GM23338 (cell line): ENCODE measurements around the gene GPR183. TPM values are rescaled to one million over a fixed set of nuclear protein-coding genes. Genes with fewer than 3 reads are reported as not detected.

ENCODE experiments used
- ATAC-seq: fragments of 200-7000 bp; cut with Tn5 transposase; 3 replicates; pipeline ENCODE4 v1.9.1; 2020
- DNase-seq: peaks from one replicate; pipeline ENCODE4 v3.0.0-alpha.2; 2015; ENCODE audit warnings: low spot score
- H2AFZ ChIP-seq: fragments of 200-600 bp; sonication (generic); 2 replicates; pipeline ENCODE4 v1.8.0; 2016; ENCODE audit warnings: antibody characterized with exemption, mild to moderate bottlenecking, moderate library complexity
- H3F3A ChIP-seq: fragments of 200-600 bp; sonication (generic); replicated peaks from 2 replicates; pipeline ENCODE4 v1.8.0; 2017; ENCODE audit warnings: antibody characterized with exemption, mixed run types, low read depth
- H3K27ac ChIP-seq: fragments of 200-600 bp; sonication (generic); 2 replicates; pipeline ENCODE4 v1.6.1; 2016; ENCODE audit warnings: low read depth
- H3K27me3 ChIP-seq: fragments of 200-600 bp; sonication (generic); 2 replicates; pipeline ENCODE4 v1.8.0; 2016; ENCODE audit warnings: mild to moderate bottlenecking, mixed run types, moderate library complexity; ENCODE audit not compliant: insufficient read depth
- H3K36me3 ChIP-seq: fragments of 200-600 bp; sonication (generic); 2 replicates; pipeline ENCODE4 v1.8.0; 2016; ENCODE audit warnings: mild to moderate bottlenecking; ENCODE audit not compliant: insufficient read depth
- H3K4me1 ChIP-seq: fragments of 200-600 bp; sonication (generic); 2 replicates; pipeline ENCODE4 v1.8.0; 2016; ENCODE audit warnings: mild to moderate bottlenecking, moderate library complexity; ENCODE audit not compliant: insufficient read depth
- H3K4me2 ChIP-seq: fragments of 200-600 bp; sonication (generic); 2 replicates; pipeline ENCODE4 v1.7.1; 2017; ENCODE audit warnings: mixed run types
- H3K4me3 ChIP-seq: fragments of 200-600 bp; sonication (generic); 2 replicates; pipeline ENCODE4 v1.6.1; 2016; ENCODE audit warnings: mixed run types
- H3K79me2 ChIP-seq: fragments of 200-600 bp; sonication (generic); replicated peaks from 2 replicates; pipeline ENCODE4 v1.8.0; 2017; ENCODE audit warnings: mild to moderate bottlenecking; ENCODE audit not compliant: insufficient read depth
- H3K9me2 ChIP-seq: fragments of 200-600 bp; sonication (generic); 2 replicates; pipeline ENCODE4 v1.8.0; 2017; ENCODE audit not compliant: insufficient read depth
- H4K20me1 ChIP-seq: fragments of 200-600 bp; sonication (generic); replicated peaks from 2 replicates; pipeline ENCODE4 v1.8.0; 2017; ENCODE audit warnings: mild to moderate bottlenecking; ENCODE audit not compliant: insufficient read depth
- H3K27ac Mint-ChIP-seq: 2 replicates; pipeline ENCODE4 v1.8.0; 2020; ENCODE audit warnings: inconsistent platforms, mild to moderate bottlenecking, moderate library complexity, mixed read lengths
- H3K27me3 Mint-ChIP-seq: 3 replicates; pipeline ENCODE4 v1.8.0; 2022; ENCODE audit warnings: low read depth, mild to moderate bottlenecking, moderate library complexity, mixed read lengths, inconsistent platforms; ENCODE audit not compliant: insufficient read depth, poor library complexity
- H3K36me3 Mint-ChIP-seq: 3 replicates; pipeline ENCODE4 v1.8.0; 2021; ENCODE audit warnings: low read depth, mild to moderate bottlenecking, inconsistent platforms, moderate library complexity, mixed read lengths
- H3K4me1 Mint-ChIP-seq: 3 replicates; pipeline ENCODE4 v1.8.0; 2020; ENCODE audit warnings: mild to moderate bottlenecking, inconsistent platforms, mixed read lengths
- H3K4me3 Mint-ChIP-seq: 3 replicates; pipeline ENCODE4 v1.8.0; 2021; ENCODE audit warnings: moderate library complexity, mild to moderate bottlenecking, inconsistent platforms, mixed read lengths
- H3K9me3 Mint-ChIP-seq: 3 replicates; pipeline ENCODE4 v1.8.0; 2020; ENCODE audit warnings: moderate library complexity, mild to moderate bottlenecking, inconsistent platforms, mixed read lengths
- CREB1 ChIP-seq: fragments of 250-450 bp; sonication (Bioruptor Pico); IDR thresholded peaks from 2 replicates; pipeline ENCODE4 v1.5.0; 2020; ENCODE audit warnings: low read depth, mild to moderate bottlenecking, moderate library complexity
- EZH2 ChIP-seq: fragments of 200-600 bp; sonication (generic); IDR thresholded peaks from one replicate; pipeline ENCODE4 v1.8.0; 2017; ENCODE audit warnings: antibody characterized with exemption, mild to moderate bottlenecking, low read depth; ENCODE audit not compliant: unreplicated experiment
- EZH2phosphoT487 ChIP-seq: fragments of 200-600 bp; sonication (generic); IDR thresholded peaks from one replicate; pipeline ENCODE4 v1.8.1; 2018; ENCODE audit warnings: antibody characterized with exemption; ENCODE audit not compliant: unreplicated experiment
- JUNB ChIP-seq: IDR thresholded peaks from one replicate; pipeline ENCODE4 v1.6.1; 2016; ENCODE audit warnings: antibody characterized with exemption; ENCODE audit not compliant: unreplicated experiment
- NANOG ChIP-seq: IDR thresholded peaks from 2 replicates; pipeline ENCODE4 v1.6.1; 2016; ENCODE audit warnings: antibody characterized with exemption, borderline replicate concordance
- POLR2AphosphoS5 ChIP-seq: IDR thresholded peaks from 2 replicates; pipeline ENCODE4 v1.6.1; 2016; ENCODE audit warnings: antibody characterized with exemption, low read depth
- STAT1 ChIP-seq: IDR thresholded peaks from one replicate; pipeline ENCODE4 v1.6.1; 2016; ENCODE audit warnings: antibody characterized with exemption; ENCODE audit not compliant: unreplicated experiment
- ZNF114 ChIP-seq: fragments of 250-450 bp; sonication (Bioruptor Pico); IDR thresholded peaks from 2 replicates; pipeline ENCODE4 v1.5.0; 2020; ENCODE audit warnings: mild to moderate bottlenecking, moderate library complexity
- ZNF331 ChIP-seq: fragments of 250-450 bp; sonication (Bioruptor Pico); IDR thresholded peaks from 2 replicates; pipeline ENCODE4 v1.5.0; 2020; ENCODE audit warnings: low read depth, mild to moderate bottlenecking, moderate library complexity
- polyA plus RNA-seq: library from polyadenylated mRNA; unstranded; fragments of >200 nt; fragmentation: Nextera tagmentation; extraction: Ambion mirVana; gene quantifications from 2 replicates; pipeline ENCODE4 v1.2.1, GENCODE V29; 2016
- total RNA-seq: library from RNA; depleted of rRNA; stranded (reverse); fragments of >200 nt; shearing (Covaris generic); gene quantifications from 2 replicates; pipeline ENCODE4 v1.2.3, GENCODE V29; 2014
- TF ChIP-seq, protein P1 (sequence below): IDR thresholded peaks from 2 replicates; pipeline ENCODE4 v1.6.1; 2016; ENCODE audit warnings: antibody characterized with exemption
- TF ChIP-seq, protein P2 (sequence below): fragments of 250-450 bp; sonication (Bioruptor Pico); IDR thresholded peaks from 2 replicates; pipeline ENCODE4 v1.5.0; 2020; ENCODE audit warnings: mild to moderate bottlenecking, moderate library complexity
- TF ChIP-seq, protein P3 (sequence below), 2 experiments: fragments of 200-600 bp in 1 of 2; sonication (generic) in 1 of 2; conservative IDR thresholded peaks; 2 replicates each; pipeline versions ENCODE4 v1.5.1 to v1.6.1; 2016 to 2017; ENCODE audit warnings: antibody characterized with exemption in 2 of 2, low read depth in 2 of 2, mild to moderate bottlenecking in 2 of 2, moderate library complexity in 1 of 2
- TF ChIP-seq, protein P4 (sequence below): IDR thresholded peaks from one replicate; pipeline ENCODE4 v1.6.1; 2018; ENCODE audit warnings: antibody characterized with exemption; ENCODE audit not compliant: unreplicated experiment

GPR183 gene
- total and polyA plus RNA-seq, 2 experiments from 2014 or later: 0.78 TPM; not detected in 1

DNA sequence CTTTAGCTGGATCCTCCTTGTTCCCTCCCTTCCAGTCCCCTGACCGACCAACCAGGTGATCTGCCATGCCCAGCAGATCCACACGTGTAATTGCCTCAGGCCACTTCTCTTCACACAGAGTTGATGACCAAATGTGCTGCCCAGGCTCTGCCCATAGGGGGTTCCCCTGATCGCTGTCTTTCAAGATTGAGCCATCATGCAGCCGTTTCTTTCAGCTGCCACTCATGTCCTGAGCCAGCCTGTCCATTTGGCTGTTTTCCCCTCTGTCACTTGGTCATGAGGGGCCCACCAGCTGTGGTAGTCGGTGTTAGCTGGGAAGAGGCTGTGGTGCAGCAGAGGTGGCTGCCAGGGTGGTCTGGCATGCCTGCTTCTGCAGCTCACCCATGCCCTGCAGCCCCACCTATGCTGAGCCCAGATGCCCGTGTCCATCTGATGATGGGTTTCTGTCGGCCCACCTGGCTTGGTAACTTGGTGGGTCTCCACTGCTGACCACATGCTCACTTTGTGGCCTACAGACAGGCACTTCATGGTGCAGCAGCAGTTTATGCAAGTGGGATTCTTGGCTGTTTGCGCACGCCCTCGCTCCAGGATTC is 35.6 kb upstream of the GPR183 start:
- H3K27ac Mint-ChIP-seq: no peak overlapping the region
- DNase-seq (no peak), ATAC-seq (no peak)
- H3K36me3 ChIP-seq: peaks cover 14% of the 10 kb centered on the region; the same call in 1 of the 2 replicates
- H3K4me3 Mint-ChIP-seq: no peak overlapping the region
- no peaks in the 10 kb centered on the region for H3K4me1 ChIP-seq
- no peaks in the 10 kb centered on the region for H3K27me3 ChIP-seq
- no peak for TF ChIP-seq CREB1 (CRISPR knock-in tag)
- TF ChIP-seq, protein P1, sequence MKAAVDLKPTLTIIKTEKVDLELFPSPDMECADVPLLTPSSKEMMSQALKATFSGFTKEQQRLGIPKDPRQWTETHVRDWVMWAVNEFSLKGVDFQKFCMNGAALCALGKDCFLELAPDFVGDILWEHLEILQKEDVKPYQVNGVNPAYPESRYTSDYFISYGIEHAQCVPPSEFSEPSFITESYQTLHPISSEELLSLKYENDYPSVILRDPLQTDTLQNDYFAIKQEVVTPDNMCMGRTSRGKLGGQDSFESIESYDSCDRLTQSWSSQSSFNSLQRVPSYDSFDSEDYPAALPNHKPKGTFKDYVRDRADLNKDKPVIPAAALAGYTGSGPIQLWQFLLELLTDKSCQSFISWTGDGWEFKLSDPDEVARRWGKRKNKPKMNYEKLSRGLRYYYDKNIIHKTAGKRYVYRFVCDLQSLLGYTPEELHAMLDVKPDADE: no peak
- TF ChIP-seq JUNB: no peak
- TF ChIP-seq STAT1: no peak
- TF ChIP-seq, protein P2, sequence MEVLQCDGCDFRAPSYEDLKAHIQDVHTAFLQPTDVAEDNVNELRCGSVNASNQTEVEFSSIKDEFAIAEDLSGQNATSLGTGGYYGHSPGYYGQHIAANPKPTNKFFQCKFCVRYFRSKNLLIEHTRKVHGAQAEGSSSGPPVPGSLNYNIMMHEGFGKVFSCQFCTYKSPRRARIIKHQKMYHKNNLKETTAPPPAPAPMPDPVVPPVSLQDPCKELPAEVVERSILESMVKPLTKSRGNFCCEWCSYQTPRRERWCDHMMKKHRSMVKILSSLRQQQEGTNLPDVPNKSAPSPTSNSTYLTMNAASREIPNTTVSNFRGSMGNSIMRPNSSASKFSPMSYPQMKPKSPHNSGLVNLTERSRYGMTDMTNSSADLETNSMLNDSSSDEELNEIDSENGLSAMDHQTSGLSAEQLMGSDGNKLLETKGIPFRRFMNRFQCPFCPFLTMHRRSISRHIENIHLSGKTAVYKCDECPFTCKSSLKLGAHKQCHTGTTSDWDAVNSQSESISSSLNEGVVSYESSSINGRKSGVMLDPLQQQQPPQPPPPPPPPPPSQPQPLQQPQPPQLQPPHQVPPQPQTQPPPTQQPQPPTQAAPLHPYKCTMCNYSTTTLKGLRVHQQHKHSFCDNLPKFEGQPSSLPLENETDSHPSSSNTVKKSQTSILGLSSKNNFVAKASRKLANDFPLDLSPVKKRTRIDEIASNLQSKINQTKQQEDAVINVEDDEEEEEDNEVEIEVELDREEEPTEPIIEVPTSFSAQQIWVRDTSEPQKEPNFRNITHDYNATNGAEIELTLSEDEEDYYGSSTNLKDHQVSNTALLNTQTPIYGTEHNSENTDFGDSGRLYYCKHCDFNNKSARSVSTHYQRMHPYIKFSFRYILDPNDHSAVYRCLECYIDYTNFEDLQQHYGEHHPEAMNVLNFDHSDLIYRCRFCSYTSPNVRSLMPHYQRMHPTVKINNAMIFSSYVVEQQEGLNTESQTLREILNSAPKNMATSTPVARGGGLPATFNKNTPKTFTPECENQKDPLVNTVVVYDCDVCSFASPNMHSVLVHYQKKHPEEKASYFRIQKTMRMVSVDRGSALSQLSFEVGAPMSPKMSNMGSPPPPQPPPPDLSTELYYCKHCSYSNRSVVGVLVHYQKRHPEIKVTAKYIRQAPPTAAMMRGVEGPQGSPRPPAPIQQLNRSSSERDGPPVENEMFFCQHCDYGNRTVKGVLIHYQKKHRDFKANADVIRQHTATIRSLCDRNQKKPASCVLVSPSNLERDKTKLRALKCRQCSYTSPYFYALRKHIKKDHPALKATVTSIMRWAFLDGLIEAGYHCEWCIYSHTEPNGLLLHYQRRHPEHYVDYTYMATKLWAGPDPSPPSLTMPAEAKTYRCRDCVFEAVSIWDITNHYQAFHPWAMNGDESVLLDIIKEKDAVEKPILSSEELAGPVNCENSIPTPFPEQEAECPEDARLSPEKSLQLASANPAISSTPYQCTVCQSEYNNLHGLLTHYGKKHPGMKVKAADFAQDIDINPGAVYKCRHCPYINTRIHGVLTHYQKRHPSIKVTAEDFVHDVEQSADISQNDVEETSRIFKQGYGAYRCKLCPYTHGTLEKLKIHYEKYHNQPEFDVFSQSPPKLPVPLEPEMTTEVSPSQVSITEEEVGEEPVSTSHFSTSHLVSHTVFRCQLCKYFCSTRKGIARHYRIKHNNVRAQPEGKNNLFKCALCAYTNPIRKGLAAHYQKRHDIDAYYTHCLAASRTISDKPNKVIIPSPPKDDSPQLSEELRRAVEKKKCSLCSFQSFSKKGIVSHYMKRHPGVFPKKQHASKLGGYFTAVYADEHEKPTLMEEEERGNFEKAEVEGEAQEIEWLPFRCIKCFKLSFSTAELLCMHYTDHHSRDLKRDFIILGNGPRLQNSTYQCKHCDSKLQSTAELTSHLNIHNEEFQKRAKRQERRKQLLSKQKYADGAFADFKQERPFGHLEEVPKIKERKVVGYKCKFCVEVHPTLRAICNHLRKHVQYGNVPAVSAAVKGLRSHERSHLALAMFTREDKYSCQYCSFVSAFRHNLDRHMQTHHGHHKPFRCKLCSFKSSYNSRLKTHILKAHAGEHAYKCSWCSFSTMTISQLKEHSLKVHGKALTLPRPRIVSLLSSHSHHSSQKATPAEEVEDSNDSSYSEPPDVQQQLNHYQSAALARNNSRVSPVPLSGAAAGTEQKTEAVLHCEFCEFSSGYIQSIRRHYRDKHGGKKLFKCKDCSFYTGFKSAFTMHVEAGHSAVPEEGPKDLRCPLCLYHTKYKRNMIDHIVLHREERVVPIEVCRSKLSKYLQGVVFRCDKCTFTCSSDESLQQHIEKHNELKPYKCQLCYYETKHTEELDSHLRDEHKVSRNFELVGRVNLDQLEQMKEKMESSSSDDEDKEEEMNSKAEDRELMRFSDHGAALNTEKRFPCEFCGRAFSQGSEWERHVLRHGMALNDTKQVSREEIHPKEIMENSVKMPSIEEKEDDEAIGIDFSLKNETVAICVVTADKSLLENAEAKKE (CRISPR knock-in tag): no peak
- TF ChIP-seq EZH2: no peak
- TF ChIP-seq ZNF114 (CRISPR knock-in tag): no peak
- TF ChIP-seq, protein P3, sequence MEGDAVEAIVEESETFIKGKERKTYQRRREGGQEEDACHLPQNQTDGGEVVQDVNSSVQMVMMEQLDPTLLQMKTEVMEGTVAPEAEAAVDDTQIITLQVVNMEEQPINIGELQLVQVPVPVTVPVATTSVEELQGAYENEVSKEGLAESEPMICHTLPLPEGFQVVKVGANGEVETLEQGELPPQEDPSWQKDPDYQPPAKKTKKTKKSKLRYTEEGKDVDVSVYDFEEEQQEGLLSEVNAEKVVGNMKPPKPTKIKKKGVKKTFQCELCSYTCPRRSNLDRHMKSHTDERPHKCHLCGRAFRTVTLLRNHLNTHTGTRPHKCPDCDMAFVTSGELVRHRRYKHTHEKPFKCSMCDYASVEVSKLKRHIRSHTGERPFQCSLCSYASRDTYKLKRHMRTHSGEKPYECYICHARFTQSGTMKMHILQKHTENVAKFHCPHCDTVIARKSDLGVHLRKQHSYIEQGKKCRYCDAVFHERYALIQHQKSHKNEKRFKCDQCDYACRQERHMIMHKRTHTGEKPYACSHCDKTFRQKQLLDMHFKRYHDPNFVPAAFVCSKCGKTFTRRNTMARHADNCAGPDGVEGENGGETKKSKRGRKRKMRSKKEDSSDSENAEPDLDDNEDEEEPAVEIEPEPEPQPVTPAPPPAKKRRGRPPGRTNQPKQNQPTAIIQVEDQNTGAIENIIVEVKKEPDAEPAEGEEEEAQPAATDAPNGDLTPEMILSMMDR (conservative IDR thresholded peaks at IDR 0.05; ENCODE audit: low read depth in 2 of 2): no peak
- no peak for TF ChIP-seq ZNF331 (CRISPR knock-in tag)
- no peak for TF ChIP-seq EZH2phosphoT487
- no peak for TF ChIP-seq NANOG
- TF ChIP-seq POLR2AphosphoS5: no peak
- TF ChIP-seq, protein P4, sequence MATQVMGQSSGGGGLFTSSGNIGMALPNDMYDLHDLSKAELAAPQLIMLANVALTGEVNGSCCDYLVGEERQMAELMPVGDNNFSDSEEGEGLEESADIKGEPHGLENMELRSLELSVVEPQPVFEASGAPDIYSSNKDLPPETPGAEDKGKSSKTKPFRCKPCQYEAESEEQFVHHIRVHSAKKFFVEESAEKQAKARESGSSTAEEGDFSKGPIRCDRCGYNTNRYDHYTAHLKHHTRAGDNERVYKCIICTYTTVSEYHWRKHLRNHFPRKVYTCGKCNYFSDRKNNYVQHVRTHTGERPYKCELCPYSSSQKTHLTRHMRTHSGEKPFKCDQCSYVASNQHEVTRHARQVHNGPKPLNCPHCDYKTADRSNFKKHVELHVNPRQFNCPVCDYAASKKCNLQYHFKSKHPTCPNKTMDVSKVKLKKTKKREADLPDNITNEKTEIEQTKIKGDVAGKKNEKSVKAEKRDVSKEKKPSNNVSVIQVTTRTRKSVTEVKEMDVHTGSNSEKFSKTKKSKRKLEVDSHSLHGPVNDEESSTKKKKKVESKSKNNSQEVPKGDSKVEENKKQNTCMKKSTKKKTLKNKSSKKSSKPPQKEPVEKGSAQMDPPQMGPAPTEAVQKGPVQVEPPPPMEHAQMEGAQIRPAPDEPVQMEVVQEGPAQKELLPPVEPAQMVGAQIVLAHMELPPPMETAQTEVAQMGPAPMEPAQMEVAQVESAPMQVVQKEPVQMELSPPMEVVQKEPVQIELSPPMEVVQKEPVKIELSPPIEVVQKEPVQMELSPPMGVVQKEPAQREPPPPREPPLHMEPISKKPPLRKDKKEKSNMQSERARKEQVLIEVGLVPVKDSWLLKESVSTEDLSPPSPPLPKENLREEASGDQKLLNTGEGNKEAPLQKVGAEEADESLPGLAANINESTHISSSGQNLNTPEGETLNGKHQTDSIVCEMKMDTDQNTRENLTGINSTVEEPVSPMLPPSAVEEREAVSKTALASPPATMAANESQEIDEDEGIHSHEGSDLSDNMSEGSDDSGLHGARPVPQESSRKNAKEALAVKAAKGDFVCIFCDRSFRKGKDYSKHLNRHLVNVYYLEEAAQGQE: no peak
- no peaks in the 10 kb centered on the region for H3K79me2 ChIP-seq
- H3K36me3 Mint-ChIP-seq: peaks cover 37% of the 10 kb centered on the region
- H3K27ac ChIP-seq: no peak overlapping the region
- H3K4me3 ChIP-seq: no peak overlapping the region
- no peaks in the 10 kb centered on the region; the same call in 1 of the 2 replicates for H4K20me1 ChIP-seq
- no peaks in the 10 kb centered on the region for H3F3A ChIP-seq
- no peaks in the 10 kb centered on the region for H3K4me1 Mint-ChIP-seq
- no peaks in the 10 kb centered on the region for H3K9me2 ChIP-seq
- no peaks in the 10 kb centered on the region for H3K9me3 Mint-ChIP-seq
- no peak overlapping the region for H3K4me2 ChIP-seq
- no peak overlapping the region for H2AFZ ChIP-seq
- peaks cover 4% of the 10 kb centered on the region for H3K27me3 Mint-ChIP-seq
